HG02852 (cell line): ENCODE results near the gene ACTN4.

Source experiments
- ATAC-seq: cut with Tn5 transposase; IDR thresholded peaks from one replicate; pipeline ENCODE4 v1.9.1; 2021; ENCODE audit warnings: mild to moderate bottlenecking, moderate library complexity; ENCODE audit not compliant: unreplicated experiment

Gene ACTN4

DNA sequence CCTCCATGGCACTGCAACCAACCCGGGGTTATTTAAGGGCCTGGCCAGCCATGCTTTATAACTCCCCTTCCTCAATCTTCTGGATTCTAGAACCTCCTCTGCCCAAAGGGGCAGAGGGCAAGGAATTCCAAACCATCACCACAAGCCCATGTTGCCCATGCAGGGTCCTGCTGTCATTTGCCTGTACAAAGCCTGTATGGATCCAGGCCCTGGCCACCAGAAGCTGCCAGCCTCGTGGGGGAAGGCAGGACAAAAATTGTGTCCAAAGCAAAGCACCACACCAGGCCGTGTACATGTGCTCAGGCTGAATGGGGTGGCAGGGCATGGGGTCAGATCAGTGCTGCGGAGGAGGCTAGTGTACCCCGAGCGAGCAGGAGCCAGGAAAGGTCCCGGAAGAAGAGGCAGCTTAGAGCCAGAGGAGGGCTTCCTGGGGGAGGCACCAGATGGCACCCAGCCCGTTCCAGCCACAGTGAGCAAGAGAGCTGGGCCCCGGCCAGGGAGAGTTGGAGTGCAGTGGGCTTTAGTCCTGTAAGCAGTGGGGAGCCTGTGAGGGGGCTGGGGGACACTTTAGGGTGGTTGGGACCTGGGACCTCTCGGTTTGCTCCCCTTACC lies 61.1 kb downstream of the ACTN4 start:
- no peak for ATAC-seq

DNA sequence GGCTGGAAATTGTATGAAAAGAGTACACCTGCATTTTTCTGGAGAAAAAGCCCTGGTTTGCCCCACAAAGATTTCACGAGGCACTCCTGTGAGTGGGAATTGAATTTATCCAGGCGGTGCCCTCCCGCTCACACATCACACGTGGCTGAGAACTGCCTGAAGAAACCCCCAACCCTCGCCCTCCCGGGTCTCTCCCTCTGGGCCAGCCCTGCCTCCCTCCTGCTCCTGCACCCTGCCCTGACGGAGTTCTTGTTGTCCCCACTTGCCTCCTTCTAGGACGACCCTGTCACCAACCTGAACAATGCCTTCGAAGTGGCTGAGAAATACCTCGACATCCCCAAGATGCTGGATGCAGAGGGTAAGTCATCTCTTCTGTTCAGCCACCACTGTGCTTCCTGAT lies 61.7 kb downstream of the ACTN4 start:
- no peak for ATAC-seq

DNA sequence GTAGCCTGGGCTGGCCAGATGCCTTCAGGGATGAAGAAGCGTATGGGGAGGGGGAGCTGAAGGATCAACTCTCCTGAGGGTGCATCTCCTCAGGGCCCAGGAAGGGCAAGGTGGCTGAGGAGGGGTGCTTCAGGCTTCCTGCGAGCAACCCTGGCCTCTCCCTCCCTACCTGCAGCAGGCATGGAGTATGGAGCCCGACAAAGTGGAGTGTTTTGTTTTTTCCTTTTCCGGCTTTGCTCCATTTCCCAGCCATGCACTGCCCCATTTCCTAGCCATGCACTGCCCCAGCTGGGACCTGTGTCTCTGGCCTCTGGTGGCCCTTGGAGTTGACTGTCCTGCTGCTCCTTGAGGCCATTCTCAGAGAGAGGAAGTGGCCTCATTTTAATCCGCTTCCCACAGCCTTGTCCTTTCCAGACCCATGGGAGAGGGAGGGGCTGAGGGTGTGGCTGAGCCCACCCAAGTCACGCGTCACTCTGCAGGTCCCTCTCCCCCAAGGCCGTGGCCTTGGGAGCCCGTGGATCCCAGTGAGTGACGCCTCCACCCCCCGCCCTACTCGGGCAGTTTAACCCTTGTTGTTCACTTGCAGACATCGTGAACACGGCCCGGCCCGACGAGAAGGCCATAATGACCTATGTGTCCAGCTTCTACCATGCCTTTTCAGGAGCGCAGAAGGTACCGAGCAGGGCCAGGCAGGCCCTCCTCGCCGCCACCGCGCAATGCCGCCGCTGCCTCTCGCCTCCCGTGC lies 62.4 kb downstream of the ACTN4 start:
- no peak for ATAC-seq

DNA sequence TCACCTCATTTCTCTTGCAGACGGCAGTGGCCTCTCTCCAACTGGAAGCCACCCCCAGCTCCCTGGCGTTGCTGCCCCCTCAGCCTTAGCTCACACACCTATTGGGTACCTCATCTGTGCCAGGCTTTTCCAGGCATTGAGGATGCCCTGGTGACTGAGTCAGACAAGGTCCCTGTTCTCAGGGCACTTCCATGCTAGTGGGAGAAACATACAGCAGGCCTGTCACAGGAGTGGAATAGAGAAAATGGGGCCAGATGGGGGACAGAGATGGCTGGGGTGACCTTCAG lies 62.9 kb downstream of the ACTN4 start:
- no peak for ATAC-seq

DNA sequence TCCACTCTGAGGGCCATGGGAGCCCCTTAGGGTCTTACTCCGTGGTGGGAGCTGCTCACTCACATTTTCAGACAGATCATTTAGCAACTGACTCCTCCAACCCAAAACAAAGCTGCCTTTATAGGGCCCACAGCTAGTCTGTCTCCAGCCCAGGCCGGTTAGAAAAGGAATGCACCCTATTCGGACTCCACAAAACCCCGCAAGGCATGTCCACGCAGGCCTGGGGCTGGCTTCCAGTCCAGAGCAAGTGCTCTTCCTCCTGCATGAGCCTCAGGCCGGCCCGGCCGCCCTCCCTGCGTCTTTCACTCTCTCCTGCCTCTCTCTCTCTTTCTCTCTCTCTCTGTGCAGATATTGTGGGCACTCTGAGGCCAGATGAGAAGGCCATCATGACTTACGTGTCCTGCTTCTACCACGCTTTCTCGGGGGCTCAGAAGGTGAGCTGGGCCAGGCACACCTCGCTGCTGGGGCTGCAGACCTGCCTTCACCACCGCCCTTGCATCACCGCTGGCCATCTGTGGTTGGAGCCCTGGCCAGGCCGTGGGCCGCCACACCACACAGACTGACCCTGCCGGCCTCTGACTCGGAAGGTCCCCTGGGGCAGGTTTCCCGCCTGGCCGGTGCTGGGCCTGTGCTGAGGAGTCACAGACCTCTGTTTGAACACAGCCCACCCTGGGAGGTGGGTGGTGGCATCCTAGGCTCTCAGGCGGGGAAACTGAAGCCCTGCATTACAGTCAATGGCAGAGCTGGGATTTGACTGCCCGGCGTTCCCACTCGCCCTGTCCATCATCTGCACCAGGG lies 63.7 kb downstream of the ACTN4 start:
- no peak for ATAC-seq

DNA sequence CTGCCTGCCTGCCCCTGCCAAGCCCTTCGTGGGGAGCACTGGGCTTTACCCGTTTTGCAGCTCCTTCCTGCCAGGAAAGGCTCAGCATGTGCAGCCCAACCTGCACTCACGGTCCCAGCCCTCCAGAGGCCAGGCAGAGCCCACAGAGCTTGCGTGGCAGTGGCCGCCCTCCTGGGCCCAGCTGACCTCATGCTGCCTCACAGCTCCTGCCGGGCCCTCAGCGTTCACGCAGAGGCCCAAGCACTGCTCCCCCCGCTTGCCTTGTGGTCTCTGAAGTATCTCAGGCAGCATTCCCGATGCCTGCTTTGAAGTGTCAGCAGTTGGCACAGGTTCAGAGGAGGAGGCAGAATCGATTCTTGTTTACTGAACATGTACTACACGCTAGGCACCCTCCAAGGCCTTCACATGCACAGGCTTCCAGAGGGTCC lies 64.3 kb downstream of the ACTN4 start:
- ATAC-seq = no peak

DNA sequence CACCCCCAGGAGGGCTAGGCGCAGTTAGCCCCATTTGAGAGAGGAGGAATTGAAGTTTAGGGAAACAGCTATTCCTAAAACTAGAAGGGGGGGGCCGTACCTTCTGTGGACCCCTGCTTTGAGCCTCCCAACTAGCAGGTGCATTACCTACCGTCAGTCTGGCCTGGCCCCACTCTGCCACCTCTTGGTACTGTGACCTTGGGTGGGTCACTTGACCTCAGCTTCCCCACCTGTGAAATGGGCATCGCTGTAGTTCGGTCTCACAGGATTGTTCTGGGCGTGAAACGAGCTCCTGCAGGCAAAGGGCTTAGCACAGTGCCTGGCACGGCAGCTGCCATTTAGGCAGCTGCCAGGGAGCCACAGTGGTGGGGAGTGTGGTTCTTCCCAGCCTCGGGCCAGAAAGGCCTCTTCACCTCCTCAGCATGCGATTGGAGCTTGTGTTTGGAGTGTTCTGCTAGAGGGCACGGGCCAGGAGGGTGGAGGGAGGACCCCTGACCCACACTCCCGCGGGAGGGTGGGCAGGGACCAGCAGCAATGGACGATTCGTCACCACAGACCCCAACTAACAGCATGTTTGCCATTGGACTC lies 64.8 kb downstream of the ACTN4 start:
- no peak for ATAC-seq

DNA sequence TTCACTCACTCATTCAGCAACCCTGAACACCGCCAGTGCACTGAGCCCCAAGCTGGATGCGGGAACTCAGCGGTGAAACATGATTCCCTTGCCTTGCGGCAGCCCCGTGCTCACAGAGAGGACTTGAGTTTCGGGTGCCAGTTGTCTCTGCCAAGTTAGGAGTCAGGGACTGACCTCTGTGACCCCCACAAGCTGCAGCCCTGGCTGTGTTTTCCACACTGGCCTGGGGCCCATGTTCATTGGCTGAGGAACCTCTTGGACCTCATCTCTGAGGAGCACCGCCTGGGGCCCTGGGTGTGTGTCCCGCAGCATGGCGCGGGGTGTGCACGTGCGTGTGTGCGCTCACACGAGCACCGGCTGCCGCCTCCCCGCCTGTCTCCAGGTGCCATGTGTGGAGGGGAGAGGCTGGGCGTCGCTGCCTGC lies 65.8 kb downstream of the ACTN4 start:
- no peak for ATAC-seq

DNA sequence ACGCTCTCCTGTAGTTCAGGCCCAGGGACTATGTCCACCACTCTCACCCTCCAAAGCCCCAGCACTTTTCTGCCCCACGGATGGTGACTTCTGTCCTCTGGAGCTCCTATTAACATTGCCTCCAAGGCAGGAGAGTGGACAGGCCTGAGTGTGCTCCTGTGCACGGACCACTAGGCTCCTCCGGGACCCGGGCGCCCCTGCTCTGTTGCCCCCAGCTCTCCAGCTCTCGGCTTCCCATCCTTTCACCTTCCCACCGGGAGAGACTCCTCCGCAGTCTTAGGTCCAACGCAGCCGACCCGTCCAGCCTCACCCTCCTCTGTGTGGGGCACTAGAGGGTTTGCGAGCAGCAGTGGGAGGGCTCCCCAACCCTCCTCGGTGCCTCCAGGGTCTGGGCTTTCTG lies 66.4 kb downstream of the ACTN4 start:
- no peak for ATAC-seq

DNA sequence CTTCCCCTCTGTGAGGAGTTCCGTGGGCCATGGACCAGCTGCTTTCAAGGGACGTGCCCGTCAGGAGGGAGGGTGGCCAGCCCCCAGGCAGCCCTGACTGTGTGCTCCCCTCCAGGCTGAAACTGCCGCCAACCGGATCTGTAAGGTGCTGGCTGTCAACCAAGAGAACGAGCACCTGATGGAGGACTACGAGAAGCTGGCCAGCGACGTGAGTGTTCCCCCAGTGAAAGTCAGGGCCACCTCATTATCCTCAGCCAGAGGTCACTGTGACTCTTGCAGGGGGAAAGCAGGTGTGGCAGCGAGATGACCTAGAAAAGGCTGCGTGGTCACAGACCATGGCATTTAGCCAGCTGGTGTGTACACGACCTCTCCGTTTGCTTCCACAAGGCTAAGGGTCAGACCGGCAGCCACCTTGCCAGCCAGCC lies 66.9 kb downstream of the ACTN4 start:
- ATAC-seq = no peak

DNA sequence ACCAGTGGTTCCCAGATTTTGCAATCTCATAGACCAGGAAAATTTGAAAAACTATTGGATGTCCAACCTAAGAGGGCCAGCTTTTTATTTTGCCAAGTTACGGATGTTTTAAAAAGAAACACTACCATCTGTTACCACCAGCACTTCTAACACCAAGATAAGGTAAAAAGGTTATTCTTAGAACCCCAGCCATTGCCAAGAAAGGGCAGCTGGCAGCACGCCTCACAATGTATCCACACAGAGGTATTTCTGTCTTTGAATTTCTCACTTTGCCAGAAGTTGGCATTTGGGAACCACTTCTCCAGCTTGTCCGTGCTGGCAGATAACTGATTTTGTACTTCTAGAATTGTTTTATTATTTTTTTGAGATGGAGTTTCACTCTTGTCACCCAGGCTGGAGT lies 68.1 kb downstream of the ACTN4 start:
- no peak for ATAC-seq

DNA sequence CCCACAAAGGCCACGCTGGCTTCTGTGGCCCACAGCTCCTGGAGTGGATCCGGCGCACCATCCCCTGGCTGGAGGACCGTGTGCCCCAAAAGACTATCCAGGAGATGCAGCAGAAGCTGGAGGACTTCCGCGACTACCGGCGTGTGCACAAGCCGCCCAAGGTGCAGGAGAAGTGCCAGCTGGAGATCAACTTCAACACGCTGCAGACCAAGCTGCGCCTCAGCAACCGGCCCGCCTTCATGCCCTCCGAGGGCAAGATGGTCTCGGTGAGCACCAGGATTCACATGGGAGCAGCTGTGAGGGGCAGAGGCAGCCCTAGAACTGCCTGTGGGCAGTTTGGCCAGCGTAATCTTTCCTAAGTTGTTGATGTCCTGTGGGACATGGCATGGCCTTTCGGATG lies 69.6 kb downstream of the ACTN4 start:
- no peak for ATAC-seq

DNA sequence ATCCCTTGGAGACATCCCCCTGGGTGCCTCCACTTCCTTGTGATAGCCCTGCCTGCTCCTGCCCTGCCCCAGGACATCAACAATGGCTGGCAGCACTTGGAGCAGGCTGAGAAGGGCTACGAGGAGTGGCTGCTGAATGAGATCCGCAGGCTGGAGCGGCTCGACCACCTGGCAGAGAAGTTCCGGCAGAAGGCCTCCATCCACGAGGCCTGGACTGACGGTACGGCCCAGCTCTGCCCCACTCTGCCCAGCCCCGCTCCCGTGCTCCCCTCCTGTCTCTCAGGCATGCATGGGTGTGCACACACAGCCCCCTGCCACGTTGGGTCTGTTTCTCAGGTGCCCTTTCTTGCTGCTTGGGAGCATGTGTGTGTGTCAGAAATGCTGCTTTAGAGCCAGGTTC lies 70.4 kb downstream of the ACTN4 start:
- ATAC-seq = no peak

DNA sequence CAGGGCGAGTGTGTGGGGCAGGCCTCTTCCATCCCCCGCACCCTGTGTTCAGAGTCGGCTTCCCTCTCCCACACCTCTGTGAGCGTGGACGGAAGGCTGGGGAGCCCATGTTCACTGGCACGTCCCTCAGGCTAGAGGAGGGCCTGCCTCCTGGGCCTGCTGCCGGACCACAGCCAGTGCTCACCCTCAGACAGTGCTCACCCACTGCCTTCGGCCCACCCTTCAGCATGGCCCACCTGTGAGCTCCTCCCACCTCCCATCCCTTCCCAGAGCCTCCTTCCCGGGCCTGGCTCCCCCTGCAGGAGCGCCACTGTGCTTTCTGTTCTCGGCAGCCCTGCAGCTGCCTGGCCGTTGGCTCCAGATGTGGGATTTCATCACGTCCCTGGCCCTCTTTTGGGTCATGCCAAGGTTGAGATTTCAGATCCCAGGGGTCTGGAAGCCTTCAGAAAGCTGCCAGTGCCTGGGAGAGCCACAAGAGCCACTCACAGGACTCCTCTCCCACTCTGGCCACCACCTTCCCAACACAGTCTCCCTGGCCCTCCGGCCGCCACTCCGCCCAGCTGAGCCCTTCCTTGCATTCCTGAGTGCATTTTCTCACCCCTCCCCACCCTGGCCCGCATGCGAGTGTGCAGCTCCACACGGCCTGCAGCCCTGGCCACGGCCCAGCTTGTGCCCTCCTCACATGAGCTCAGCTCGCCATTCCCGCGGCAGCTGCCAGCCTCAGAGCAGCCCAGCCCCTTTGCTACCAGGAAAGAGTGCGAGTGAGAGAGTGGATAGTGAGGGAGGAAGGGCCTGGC lies 71.5 kb downstream of the ACTN4 start:
- ATAC-seq = no peak

DNA sequence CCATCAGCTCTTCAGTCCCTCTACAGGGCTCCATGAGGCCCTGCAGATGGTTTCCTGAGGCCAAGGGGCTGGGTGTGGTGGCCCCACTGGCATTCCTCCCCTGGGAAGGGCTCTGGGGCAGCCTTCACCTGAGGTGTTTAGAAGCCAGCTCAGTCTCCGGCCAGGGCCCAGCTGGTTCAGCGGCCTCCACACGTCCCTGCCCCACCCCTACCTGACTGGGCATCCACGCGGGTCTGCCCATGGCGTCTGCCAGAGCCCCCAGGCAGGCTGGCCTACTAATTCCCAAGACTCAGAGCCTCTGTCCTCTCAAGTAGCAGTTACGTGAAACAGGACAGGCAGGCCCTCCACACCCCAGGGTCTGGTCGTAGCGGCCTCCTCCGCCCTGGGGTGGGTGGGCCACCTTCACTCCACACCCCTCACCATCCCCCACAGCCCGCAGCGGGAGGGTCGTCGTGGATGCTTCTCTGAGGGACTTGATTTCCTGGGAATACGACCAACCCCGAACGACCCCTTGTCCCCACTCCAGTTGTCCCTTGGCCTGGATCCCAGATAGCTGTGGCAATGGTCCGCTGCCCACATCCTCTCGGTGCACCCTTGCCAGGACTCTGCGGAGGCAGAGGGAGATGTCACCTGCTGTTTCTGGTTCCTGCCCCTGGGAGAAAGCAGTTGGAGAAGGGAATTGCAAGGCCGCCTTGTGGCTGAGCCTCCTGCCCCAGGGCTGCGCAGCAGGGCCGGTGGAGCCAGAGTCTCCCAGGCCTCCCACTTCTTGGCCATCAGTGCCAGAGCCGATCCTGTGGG lies 72.5 kb downstream of the ACTN4 start:
- no peak for ATAC-seq

DNA sequence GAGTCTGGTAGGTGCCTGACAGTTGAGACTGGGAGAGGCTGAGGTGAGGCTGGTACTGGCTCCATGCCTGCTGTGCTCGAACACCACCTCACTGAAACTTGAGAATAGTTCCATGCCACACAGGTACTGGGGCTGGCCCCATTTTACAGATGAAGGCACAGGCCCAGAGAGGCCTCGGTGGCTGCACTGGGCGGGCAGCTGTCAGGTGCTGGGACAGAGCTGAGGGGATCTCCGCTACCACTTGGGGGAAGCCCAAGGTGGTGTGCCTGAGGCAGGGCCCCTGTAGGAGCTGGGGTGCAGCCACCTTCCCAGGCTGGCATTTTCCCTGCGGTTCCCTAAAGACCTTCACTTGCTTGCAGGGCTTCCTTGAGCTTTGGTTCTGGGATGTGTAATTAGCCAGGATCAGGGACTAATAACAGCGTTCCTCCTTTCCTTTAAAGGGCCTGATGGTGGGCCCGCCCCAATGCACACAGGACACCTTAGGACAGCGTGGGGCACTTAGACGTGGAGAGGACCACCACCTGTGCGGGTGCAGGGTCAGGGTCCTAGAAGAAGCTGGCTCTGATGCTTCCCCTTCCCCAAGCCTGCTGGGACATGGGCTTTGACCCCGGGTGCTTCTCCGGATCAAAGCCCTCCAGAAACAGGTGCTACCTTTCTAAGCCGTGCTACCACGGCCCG lies 73.2 kb downstream of the ACTN4 start:
- no peak for ATAC-seq

DNA sequence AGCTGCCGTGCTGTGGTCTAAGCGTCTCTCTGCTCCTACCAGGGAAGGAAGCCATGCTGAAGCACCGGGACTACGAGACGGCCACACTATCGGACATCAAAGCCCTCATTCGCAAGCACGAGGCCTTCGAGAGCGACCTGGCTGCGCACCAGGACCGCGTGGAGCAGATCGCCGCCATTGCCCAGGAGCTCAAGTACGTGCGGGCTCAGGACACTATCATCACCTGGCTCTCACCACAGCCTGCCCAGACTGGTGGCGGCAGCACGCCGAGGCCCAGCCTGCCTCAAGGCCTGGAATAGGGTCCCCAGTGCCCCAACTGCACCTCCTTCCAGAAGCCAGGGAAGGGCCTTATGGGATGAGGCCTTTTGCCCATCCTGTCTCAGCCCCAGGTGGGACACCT lies 74.0 kb downstream of the ACTN4 start:
- ATAC-seq = no peak

DNA sequence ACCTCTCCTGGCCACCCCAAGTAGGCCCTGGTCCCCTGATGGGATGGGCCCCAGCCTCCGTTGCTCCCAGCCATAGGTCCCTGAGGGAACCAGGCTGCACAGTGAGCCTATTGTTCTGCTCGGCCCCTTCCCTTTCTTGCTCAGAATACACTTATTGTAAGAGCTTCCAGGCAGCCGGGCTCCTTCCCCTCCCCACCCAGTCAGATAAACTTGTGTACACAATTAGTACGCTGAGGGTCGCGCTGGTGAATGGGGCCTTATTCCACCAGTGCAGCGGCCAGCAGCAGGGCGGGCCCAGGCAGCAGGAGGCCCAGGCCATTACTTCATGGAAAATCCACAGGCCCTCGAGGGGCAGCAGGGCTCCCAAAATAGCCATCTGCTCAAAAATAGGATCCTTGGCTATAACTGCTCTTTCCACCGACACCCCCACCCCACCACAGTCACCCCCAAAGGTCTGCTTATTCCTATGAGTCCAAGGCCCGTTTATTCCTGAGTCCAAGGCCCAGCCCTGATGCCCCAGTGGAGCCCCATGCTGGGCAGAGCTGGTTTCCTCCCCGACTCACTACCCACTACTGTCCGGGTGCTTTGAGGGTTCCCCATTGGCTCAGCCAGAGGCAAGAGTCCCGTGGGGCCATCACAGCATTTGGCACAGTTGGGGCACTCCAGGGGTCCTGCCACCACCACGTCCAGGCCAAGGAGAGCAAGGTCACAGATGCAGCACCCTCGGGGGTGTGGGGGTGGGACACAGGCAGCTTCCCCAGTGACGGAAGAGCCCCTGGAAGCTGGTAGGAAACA lies 74.7 kb downstream of the ACTN4 start:
- ATAC-seq = no peak
